Memory B cell (primary cell): ENCODE results near the gene FAM81B.
"Not testable (repeated sequence)": the region's sequence is repeated elsewhere in the genome, so short reads cannot be mapped to it uniquely, and the experiment has no call there.

Source experiments
- ATAC-seq: fragments of 150-1000 bp; cut with Tn5 transposase; 2 replicates; pipeline ENCODE4 v1.10.0; 2021; ENCODE audit warnings: low read depth, mild to moderate bottlenecking, moderate library complexity
- DNase-seq, 2 donors: peaks; one replicate each; pipeline ENCODE4 v3.0.0; 2022; ENCODE audit warnings: low spot score in 2 of 2
- H3K27ac Mint-ChIP-seq: one replicate; pipeline ENCODE4 v1.8.0; 2022; ENCODE audit warnings: mild to moderate bottlenecking, moderate library complexity, mixed read lengths
- H3K27me3 Mint-ChIP-seq: one replicate; pipeline ENCODE4 v1.8.0; 2022; ENCODE audit warnings: mixed read lengths
- H3K36me3 Mint-ChIP-seq: one replicate; pipeline ENCODE4 v1.8.0; 2022; ENCODE audit warnings: mild to moderate bottlenecking, mixed read lengths
- H3K4me1 Mint-ChIP-seq: one replicate; pipeline ENCODE4 v1.8.0; 2022; ENCODE audit warnings: mixed read lengths
- H3K4me3 Mint-ChIP-seq: one replicate; pipeline ENCODE4 v1.8.0; 2022; ENCODE audit warnings: mild to moderate bottlenecking, moderate library complexity, mixed read lengths
- H3K9me3 Mint-ChIP-seq: one replicate; pipeline ENCODE4 v1.8.0; 2022; ENCODE audit warnings: mixed read lengths

Gene FAM81B

GRCh38 chr5:95382801-95383200, 8.4 kb upstream of the FAM81B start:
- ATAC-seq (no peak), DNase-seq (no peak)
- Mint-ChIP-seq H3K9me3 (no peaks in the 10 kb centered on the region), H3K4me3 (no peak overlapping the region), H3K4me1 (peaks cover 7% of the 10 kb centered on the region), H3K27ac (no peak overlapping the region), H3K36me3 (no peaks in the 10 kb centered on the region), H3K27me3 (peaks cover 11% of the 10 kb centered on the region)

GRCh38 chr5:95384485-95385213, 6.5 kb upstream of the FAM81B start:
- no peaks in the 10 kb centered on the region for H3K9me3 Mint-ChIP-seq
- no peaks in the 10 kb centered on the region for H3K36me3 Mint-ChIP-seq
- DNase-seq (no peak), ATAC-seq (no peak)
- H3K27ac Mint-ChIP-seq, result no peak overlapping the region
- H3K4me1 Mint-ChIP-seq, result peaks cover 7% of the 10 kb centered on the region
- peaks cover 8% of the 10 kb centered on the region for H3K27me3 Mint-ChIP-seq
- no peak overlapping the region for H3K4me3 Mint-ChIP-seq

- no peaks in the 10 kb centered on the region for H3K9me3 Mint-ChIP-seq
- peaks cover under 1% of the 10 kb centered on the region for H3K4me1 Mint-ChIP-seq
- no peak overlapping the region for H3K4me3 Mint-ChIP-seq
- DNase-seq (no peak), ATAC-seq (no peak)
- no peak overlapping the region for H3K27ac Mint-ChIP-seq
- no peaks in the 10 kb centered on the region for H3K36me3 Mint-ChIP-seq
- H3K27me3 Mint-ChIP-seq, result peaks cover 6% of the 10 kb centered on the region
These were observed 5.8 kb upstream of the FAM81B start for GRCh38 chr5:95385334-95385733.

DNA sequence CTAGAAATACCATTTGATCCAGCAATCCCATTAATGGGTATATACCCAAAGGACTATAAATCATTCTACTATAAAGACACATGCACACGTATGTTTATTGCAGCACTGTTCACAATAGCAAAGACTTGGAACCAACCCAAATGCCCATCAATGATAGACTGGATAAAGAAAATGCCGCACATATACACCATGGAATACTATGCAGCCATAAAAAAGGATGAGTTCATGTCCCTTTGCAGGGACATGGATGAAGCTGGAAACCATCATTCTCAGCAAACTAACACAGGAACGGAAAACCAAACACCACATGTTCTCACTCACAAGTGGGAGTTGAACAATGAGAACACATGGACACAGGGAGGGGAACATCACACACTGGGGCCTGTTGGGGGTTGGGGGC, 799 bp downstream of the FAM81B start:
- DNase-seq, ATAC-seq, H3K4me3 Mint-ChIP-seq, H3K27ac Mint-ChIP-seq, H3K4me1 Mint-ChIP-seq, H3K9me3 Mint-ChIP-seq, H3K27me3 Mint-ChIP-seq, H3K36me3 Mint-ChIP-seq: not testable (repeated sequence)

DNA sequence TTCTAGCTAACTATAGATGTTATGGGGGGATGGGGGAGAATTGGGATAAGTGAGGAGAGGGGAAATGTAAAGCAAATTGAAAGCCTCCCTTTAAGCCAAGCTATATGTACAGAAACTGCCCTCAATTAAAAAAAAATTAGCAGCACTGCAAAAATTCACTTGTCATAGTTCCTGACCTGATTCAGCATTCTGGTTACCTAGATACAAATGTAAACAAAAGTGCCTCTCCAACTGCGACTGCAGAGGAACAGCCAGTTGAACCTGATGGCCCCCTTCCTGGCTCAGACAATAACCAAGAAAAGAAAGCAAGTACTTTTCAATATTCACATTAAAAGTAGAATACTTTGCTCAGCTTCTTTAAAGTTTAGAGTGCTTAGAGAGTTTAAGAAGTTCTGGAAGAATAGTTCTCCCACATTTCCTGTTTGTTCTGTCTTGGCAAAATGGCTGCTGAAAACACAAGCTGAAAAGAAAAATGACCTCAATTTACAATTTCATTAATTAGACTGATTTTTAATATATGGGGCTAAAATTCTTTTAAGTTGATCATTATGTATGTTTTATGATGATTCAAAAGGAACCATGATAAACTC, 1.5 kb downstream of the FAM81B start:
- H3K4me1 Mint-ChIP-seq, result no peaks in the 10 kb centered on the region
- H3K9me3 Mint-ChIP-seq, result peaks cover 1% of the 10 kb centered on the region
- DNase-seq (no peak), ATAC-seq (no peak)
- H3K27ac Mint-ChIP-seq, result no peak overlapping the region
- H3K36me3 Mint-ChIP-seq, result no peaks in the 10 kb centered on the region
- H3K4me3 Mint-ChIP-seq, result no peak overlapping the region
- H3K27me3 Mint-ChIP-seq, result peaks cover 4% of the 10 kb centered on the region

GRCh38 chr5:95393279-95393678, 2.1 kb downstream of the FAM81B start:
- peaks cover 1% of the 10 kb centered on the region for H3K9me3 Mint-ChIP-seq
- DNase-seq, result no peak
- H3K4me3 Mint-ChIP-seq, result no peak overlapping the region
- H3K4me1 Mint-ChIP-seq, result no peaks in the 10 kb centered on the region
- no peak overlapping the region for H3K27ac Mint-ChIP-seq
- no peak for ATAC-seq
- no peaks in the 10 kb centered on the region for H3K36me3 Mint-ChIP-seq
- peaks cover 5% of the 10 kb centered on the region for H3K27me3 Mint-ChIP-seq

- H3K27me3 Mint-ChIP-seq, result peaks cover 8% of the 10 kb centered on the region
- ATAC-seq (no peak), DNase-seq (no peak)
- no peaks in the 10 kb centered on the region for H3K4me1 Mint-ChIP-seq
- H3K4me3 Mint-ChIP-seq, result no peak overlapping the region
- H3K36me3 Mint-ChIP-seq, result no peaks in the 10 kb centered on the region
- H3K27ac Mint-ChIP-seq, result no peak overlapping the region
- H3K9me3 Mint-ChIP-seq, result peaks cover 1% of the 10 kb centered on the region
These were observed 7.8 kb downstream of the FAM81B start for GRCh38 chr5:95398989-95399388.

- Mint-ChIP-seq H3K27ac (no peak overlapping the region), H3K4me3 (no peak overlapping the region), H3K4me1 (no peaks in the 10 kb centered on the region), H3K27me3 (peaks cover 6% of the 10 kb centered on the region), H3K36me3 (no peaks in the 10 kb centered on the region), H3K9me3 (peaks cover 3% of the 10 kb centered on the region)
- ATAC-seq (no peak), DNase-seq (no peak)
These were observed 10.5 kb downstream of the FAM81B start for GRCh38 chr5:95401626-95402025.

DNA sequence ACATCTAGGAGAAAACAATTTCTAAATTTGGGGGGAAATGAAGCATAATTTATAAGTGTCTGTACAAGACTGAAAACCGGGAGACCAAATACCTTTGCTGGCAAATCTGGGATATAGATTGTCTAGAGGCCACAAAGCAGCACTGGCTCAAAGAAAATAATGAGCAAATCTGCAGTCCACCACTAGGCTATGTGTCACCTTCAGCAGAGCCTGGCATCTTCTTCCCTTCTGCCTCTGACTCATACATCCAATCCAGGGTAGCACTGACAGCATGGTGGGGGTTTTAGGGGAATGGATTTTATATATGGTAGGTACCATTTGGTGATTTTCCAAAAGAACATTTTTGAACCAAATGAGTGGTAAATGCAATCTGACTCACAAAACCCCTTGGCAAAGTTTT, 12.8 kb downstream of the FAM81B start:
- no peak overlapping the region for H3K4me3 Mint-ChIP-seq
- no peak for ATAC-seq

GRCh38 chr5:95406426-95407090, 15.4 kb downstream of the FAM81B start:
- no peak for ATAC-seq
- no peaks in the 10 kb centered on the region for H3K36me3 Mint-ChIP-seq
- no peaks in the 10 kb centered on the region for H3K4me1 Mint-ChIP-seq
- peaks cover 9% of the 10 kb centered on the region for H3K27me3 Mint-ChIP-seq
- no peak overlapping the region for H3K4me3 Mint-ChIP-seq
- no peak for DNase-seq
- no peak overlapping the region for H3K27ac Mint-ChIP-seq
- peaks cover 6% of the 10 kb centered on the region for H3K9me3 Mint-ChIP-seq

More for the DNA sequence above, 12.8 kb downstream of the FAM81B start:
- peaks cover 6% of the 10 kb centered on the region for H3K9me3 Mint-ChIP-seq
- peaks cover 9% of the 10 kb centered on the region for H3K27me3 Mint-ChIP-seq
- no peak overlapping the region for H3K27ac Mint-ChIP-seq
- no peak for DNase-seq
- H3K4me1 Mint-ChIP-seq, result no peaks in the 10 kb centered on the region
- no peaks in the 10 kb centered on the region for H3K36me3 Mint-ChIP-seq

GRCh38 chr5:95410279-95410678, 19.1 kb downstream of the FAM81B start:
- peaks cover 5% of the 10 kb centered on the region for H3K9me3 Mint-ChIP-seq
- no peak overlapping the region for H3K27ac Mint-ChIP-seq
- H3K4me3 Mint-ChIP-seq, result no peak overlapping the region
- ATAC-seq, result no peak
- H3K36me3 Mint-ChIP-seq, result no peaks in the 10 kb centered on the region
- no peak for DNase-seq
- H3K27me3 Mint-ChIP-seq, result peaks cover 7% of the 10 kb centered on the region
- no peaks in the 10 kb centered on the region for H3K4me1 Mint-ChIP-seq

DNA sequence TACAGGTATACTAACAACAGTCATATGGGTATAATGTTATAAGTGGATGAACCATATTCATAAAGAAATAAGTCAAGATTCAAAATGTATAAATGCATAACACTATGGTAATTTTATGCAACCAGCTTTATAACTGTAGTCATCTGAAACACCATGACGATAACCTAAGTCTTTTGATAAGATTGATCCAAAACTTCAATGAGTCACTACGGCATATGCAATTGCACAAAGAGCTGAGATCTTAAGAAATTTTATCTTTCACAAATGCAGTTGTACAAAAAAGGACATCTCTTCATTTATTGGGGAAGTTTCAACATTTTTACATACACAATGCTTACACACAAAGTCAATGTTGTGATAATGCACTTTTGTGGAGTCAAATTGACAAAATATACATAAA, 20.3 kb downstream of the FAM81B start:
- H3K27me3 Mint-ChIP-seq, result peaks cover 7% of the 10 kb centered on the region
- peaks cover 4% of the 10 kb centered on the region for H3K9me3 Mint-ChIP-seq
- no peaks in the 10 kb centered on the region for H3K4me1 Mint-ChIP-seq
- H3K36me3 Mint-ChIP-seq, result no peaks in the 10 kb centered on the region
- H3K27ac Mint-ChIP-seq, result no peak overlapping the region
- no peak overlapping the region for H3K4me3 Mint-ChIP-seq
- DNase-seq, result no peak
- ATAC-seq, result no peak

DNA sequence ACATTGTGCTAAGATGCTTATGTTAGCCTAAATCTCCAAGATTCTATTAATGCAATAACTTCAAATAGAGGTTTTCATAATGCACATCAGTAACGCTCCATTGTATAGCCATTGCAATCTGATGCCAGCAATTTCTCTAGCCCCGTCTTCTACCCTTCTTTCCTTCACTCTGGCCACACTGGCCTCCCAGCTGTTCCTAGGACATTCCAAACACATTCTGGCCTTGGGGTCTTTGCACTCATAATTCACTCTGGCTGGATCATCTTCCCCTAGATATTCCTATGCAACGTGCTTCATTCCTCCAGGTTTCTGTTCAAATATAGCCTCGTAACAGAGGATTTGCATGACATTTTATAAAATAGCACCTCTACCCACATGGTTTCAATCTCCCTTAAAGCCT, 23.3 kb downstream of the FAM81B start:
- Mint-ChIP-seq H3K27ac (no peak overlapping the region), H3K36me3 (no peaks in the 10 kb centered on the region), H3K4me1 (no peaks in the 10 kb centered on the region), H3K27me3 (no peaks in the 10 kb centered on the region), H3K4me3 (no peak overlapping the region), H3K9me3 (no peaks in the 10 kb centered on the region)
- ATAC-seq (no peak), DNase-seq (no peak)

- Mint-ChIP-seq H3K27ac (no peak overlapping the region), H3K4me1 (no peaks in the 10 kb centered on the region), H3K9me3 (no peaks in the 10 kb centered on the region), H3K4me3 (no peak overlapping the region), H3K27me3 (peaks cover 4% of the 10 kb centered on the region), H3K36me3 (no peaks in the 10 kb centered on the region)
- DNase-seq (no peak), ATAC-seq (no peak)
These were observed 26.8 kb downstream of the FAM81B start for GRCh38 chr5:95417971-95418370.
